Ishikawa (cell line): Measurements from ENCODE around the gene PPP1CA.
A peak's percentile ranks its signal among the peaks of the same experiment; 100 is the strongest.

Experiments used
- CEBPB ChIP-seq: IDR thresholded peaks from 2 replicates; pipeline ENCODE4 v1.6.1; 2012
- EGR1 ChIP-seq: IDR thresholded peaks from 2 replicates; pipeline ENCODE4 v1.6.1; 2012
- EP300 ChIP-seq: IDR thresholded peaks from 2 replicates; pipeline ENCODE4 v1.6.1; 2012; ENCODE audit warnings: borderline replicate concordance
- FOXM1 ChIP-seq: IDR thresholded peaks from 2 replicates; pipeline ENCODE4 v1.6.1; 2012; ENCODE audit warnings: low read depth, borderline replicate concordance
- MAX ChIP-seq: IDR thresholded peaks from 2 replicates; pipeline ENCODE4 v1.6.1; 2012
- NFIC ChIP-seq: IDR thresholded peaks from 2 replicates; pipeline ENCODE4 v1.6.1; 2012
- RAD21 ChIP-seq: IDR thresholded peaks from 2 replicates; pipeline ENCODE4 v1.6.1; 2012; ENCODE audit warnings: low read depth
- REST ChIP-seq: IDR thresholded peaks from 2 replicates; pipeline ENCODE4 v1.6.1; 2012; ENCODE audit warnings: low read depth, mild to moderate bottlenecking
- TAF1 ChIP-seq: IDR thresholded peaks from 2 replicates; pipeline ENCODE4 v1.6.1; 2012; ENCODE audit warnings: low read depth, mild to moderate bottlenecking
- TCF12 ChIP-seq: IDR thresholded peaks from 2 replicates; pipeline ENCODE4 v1.6.1; 2012; ENCODE audit warnings: low read depth
- TEAD4 ChIP-seq: IDR thresholded peaks from 2 replicates; pipeline ENCODE4 v1.6.1; 2012
- USF1 ChIP-seq: IDR thresholded peaks from 2 replicates; pipeline ENCODE4 v1.6.1; 2012
- YY1 ChIP-seq: IDR thresholded peaks from 2 replicates; pipeline ENCODE4 v1.6.1; 2012; ENCODE audit warnings: low read depth
- ZBTB7A ChIP-seq: IDR thresholded peaks from 2 replicates; pipeline ENCODE4 v1.6.1; 2012; ENCODE audit warnings: low read depth

The PPP1CA gene

GRCh38 chr11:67372993-67373647 is 28.5 kb downstream of the PPP1CA start, which contains the start of gene CLCF1:
TSS of gene CLCF1 (minus strand) at chr11:67373598. CDS start at chr11:67373539, 59 bp downstream.
- no peak for TF ChIP-seq TCF12
- TF ChIP-seq MAX: no peak
- TF ChIP-seq ZBTB7A: peak; percentile 65
- TF ChIP-seq EP300: no peak
- TF ChIP-seq REST: no peak
- TF ChIP-seq TAF1: peak; percentile 15

DNA sequence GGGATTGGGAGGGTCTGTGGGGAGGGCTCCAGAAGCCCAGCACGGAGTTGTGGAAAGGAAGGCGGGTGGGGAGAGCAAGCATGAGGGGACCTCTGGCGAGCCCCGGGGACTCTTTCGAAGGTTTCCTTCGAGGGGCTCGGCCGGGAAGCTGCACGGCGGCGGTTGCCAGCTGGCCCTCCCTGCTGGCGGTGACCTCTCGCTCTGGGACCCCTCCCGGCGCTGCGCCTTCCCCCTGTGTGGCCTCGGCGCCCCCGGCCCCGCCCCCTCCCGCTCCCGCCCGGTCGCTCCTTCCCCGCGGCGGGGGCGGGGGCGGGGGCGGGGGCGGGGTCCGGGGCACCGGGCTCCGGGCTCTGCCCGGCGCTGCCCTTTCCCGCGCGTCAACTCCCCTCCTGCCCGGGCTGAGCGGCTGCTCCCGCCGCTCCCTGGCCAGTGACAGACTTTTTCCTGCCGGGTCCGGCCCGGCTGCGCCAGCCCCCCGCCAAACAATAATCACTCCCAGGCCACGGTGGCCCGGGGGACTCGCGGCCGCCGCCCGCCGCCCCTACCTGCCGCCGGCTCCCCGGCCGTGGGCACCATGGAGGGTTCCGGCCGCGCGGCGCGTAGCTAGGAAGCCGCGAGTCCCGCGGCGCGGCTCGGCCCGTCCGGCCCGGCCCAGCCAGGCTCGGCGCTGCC is 29.2 kb downstream of the PPP1CA start:
- TF ChIP-seq MAX (no peak), ZBTB7A (peak; percentile 20; the same call in 1 of the 2 replicates), EGR1 (no peak), RAD21 (no peak)

GRCh38 chr11:67371911-67372320 is 29.7 kb downstream of the PPP1CA start:
- TF ChIP-seq ZBTB7A (0 out of 2 replicates have a peak, but pooled peaks have one; percentile 30), YY1 (no peak), TCF12 (no peak), EGR1 (no peak), NFIC (no peak), REST (no peak)

- TF ChIP-seq TEAD4 (no peak), RAD21 (peak; percentile 17; the same call in 1 of the 2 replicates)
Observed at GRCh38 chr11:67371189-67371910, 30.3 kb downstream of the PPP1CA start.

DNA sequence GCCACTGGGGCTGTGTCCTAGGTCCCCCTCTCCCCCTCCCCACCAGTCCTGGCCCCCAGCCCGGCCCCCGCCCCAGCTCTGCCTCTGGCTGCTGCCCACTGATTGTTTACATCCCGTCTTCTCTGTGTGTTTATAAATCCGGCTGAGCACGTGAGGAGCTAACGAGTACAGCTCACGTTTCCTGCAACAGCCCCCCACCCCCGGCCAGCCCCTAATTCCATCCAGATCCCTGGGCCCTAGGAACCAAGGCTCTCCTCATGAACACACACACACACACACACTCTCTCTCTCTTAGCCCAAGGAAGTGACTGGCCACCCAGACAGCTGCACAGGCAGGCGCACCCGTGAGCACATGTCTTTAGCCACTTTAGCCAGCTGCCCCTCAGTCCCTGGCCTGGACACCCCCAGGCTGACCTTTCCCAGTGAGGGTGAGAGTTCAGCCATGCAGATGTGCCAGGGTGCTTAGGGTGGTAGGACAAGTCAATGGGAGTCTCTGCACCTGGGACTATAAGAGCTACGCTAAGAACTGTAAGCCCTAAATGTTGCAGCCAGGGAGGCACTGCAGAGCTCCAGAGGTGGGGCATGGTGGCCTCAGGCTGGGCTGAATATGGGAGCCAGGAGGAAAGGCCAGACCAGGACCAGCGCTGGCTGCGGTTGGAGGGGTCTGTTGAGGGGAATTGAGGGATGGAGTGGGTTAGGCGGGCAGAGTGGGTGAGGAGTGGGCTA is 31.1 kb downstream of the PPP1CA start:
- TF ChIP-seq YY1 (no peak), CEBPB (no peak), NFIC (no peak), USF1 (no peak)

GRCh38 chr11:67369801-67370284 is 31.8 kb downstream of the PPP1CA start:
- no peak for TF ChIP-seq ZBTB7A

DNA sequence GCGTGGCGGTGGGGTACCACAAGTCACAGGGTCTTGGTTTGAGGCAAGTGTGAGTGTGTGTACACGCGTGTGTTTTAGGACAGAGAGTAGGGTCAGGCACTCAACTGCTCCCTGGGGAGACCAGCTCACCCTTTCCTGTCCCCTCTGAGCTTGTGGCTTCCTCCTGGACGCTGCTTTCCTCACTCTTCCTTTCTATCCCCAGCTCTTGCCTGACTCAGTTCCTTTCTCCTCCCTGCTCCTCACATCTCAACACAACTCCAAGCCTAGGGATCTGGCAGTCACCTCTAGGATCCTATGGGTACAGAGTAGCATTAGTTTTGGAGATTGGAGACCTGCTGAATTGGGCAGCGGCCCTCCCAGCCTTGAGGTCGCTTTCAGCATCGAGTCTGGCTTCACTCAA is 32.4 kb downstream of the PPP1CA start:
- no peak for TF ChIP-seq NFIC
- no peak for TF ChIP-seq CEBPB
- TF ChIP-seq RAD21: no peak
- no peak for TF ChIP-seq FOXM1
- TF ChIP-seq TCF12: no peak
- no peak for TF ChIP-seq TEAD4
- no peak for TF ChIP-seq USF1
- TF ChIP-seq YY1: no peak
- no peak for TF ChIP-seq REST
